AG04450 (cell line): Measurements from ENCODE around the gene KRT9. TPM values are rescaled to one million over a fixed set of nuclear protein-coding genes. Genes with fewer than 3 reads are reported as not detected.
"Not testable (repeated sequence)": the region's sequence is repeated elsewhere in the genome, so short reads cannot be mapped to it uniquely, and the experiment has no call there.

Experiments used
- CTCF ChIA-PET: fragments of 300-600, 350-600 bp; formaldehyde crosslinking; extraction: SDS; loops from one replicate; lab custom pipeline; 2022; ENCODE audit warnings: antibody characterized with exemption, inconsistent platforms; lab: Charles Lee
- POLR2A ChIA-PET: fragments of 350-600 bp; formaldehyde crosslinking; extraction: SDS; loops from one replicate; lab custom pipeline; 2021; ENCODE audit warnings: antibody characterized with exemption, inconsistent platforms; lab: Yijun Ruan, JAX
- DNase-seq: peaks from one replicate; pipeline ENCODE4 v3.0.0-alpha.2; 2011; ENCODE audit warnings: low read depth, low spot score
- H3K27ac ChIP-seq: one replicate; pipeline ENCODE4 v1.5.1; 2012; ENCODE audit warnings: low read depth, low read length, control low read depth
- H3K27me3 ChIP-seq: one replicate; pipeline ENCODE4 v1.6.0; 2012; ENCODE audit warnings: low read length; ENCODE audit not compliant: control insufficient read depth, insufficient read depth
- H3K4me3 ChIP-seq: 2 replicates; pipeline ENCODE4 v1.5.1; 2011; ENCODE audit warnings: mild to moderate bottlenecking, low read depth, low read length, control low read depth
- H3K9me3 ChIP-seq: 2 replicates; pipeline ENCODE4 v1.5.1; 2012; ENCODE audit warnings: low read length; ENCODE audit not compliant: control insufficient read depth, insufficient read depth
- polyA plus RNA-seq: library from polyadenylated mRNA; depleted of rRNA; stranded (reverse); fragments of >200 nt; gene quantifications from 2 replicates; pipeline ENCODE4 v1.2.3, GENCODE V29; 2011
- TF ChIP-seq, protein P1 (sequence below): IDR thresholded peaks from 2 replicates; pipeline ENCODE4 v1.5.1; 2011; ENCODE audit warnings: low read depth, low read length, control low read depth, inconsistent platforms

KRT9 gene
- polyA plus RNA-seq, 1 experiment: not detected

DNA sequence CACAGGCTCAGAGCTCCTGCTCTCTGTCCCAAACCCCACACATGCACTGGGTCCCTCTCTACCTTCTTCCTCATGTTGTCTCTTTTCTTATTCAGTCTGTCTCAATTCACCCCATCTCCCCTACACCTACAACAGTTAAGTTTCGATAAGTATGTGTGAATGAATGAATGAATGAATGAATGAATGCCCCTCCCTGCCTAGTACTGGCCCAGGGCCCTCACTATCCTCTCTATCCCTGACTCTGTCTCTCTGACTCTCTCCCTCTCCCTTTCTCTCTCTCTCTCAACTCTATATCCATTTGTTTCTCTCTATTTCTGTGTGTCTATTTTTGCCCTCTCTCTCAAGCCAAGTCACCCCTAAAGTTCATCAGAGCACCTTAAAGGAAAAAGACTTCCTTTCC, 6.7 kb upstream of the KRT9 start:
- ChIA-PET POLR2A (no interaction called here), CTCF (interaction anchor here (0.8 to 1.7 kb wide), 5 partner anchors 15 to 85 kb away, joined by 3 to 19 read pairs (median 4); no protein-coding TSS in a partner anchor)
- Histone ChIP-seq H3K4me3 (no peak overlapping the region), H3K27me3 (peaks cover 31% of the 10 kb centered on the region), H3K9me3 (no peaks in the 10 kb centered on the region; the same call in 1 of the 2 replicates), H3K27ac (no peak overlapping the region)
- DNase-seq: no peak
- TF ChIP-seq, protein P1, sequence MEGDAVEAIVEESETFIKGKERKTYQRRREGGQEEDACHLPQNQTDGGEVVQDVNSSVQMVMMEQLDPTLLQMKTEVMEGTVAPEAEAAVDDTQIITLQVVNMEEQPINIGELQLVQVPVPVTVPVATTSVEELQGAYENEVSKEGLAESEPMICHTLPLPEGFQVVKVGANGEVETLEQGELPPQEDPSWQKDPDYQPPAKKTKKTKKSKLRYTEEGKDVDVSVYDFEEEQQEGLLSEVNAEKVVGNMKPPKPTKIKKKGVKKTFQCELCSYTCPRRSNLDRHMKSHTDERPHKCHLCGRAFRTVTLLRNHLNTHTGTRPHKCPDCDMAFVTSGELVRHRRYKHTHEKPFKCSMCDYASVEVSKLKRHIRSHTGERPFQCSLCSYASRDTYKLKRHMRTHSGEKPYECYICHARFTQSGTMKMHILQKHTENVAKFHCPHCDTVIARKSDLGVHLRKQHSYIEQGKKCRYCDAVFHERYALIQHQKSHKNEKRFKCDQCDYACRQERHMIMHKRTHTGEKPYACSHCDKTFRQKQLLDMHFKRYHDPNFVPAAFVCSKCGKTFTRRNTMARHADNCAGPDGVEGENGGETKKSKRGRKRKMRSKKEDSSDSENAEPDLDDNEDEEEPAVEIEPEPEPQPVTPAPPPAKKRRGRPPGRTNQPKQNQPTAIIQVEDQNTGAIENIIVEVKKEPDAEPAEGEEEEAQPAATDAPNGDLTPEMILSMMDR: no peak

DNA sequence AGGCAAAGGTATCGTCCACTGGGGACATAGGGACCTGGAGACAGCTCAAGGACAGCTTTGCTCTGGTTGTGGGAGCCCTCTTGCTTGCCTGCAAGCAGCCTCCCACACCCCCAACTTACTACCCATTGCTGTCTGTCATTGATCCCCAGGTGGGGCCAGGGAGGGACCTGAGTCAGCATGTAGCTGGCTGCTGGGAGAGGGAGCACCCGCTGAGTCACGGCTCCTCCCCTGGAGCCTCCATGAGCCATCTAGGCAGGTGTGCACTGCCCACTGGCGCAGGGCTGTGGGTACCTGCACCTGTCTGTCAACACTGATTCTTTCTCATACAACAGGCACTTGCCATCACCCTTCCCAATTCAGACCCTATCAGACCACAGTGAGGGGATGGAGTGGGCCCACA, 4.9 kb upstream of the KRT9 start:
- H3K4me3 ChIP-seq, POLR2A ChIA-PET, H3K9me3 ChIP-seq, CTCF ChIA-PET, DNase-seq, H3K27ac ChIP-seq: not testable (repeated sequence)
- H3K27me3 ChIP-seq: peaks cover 46% of the 10 kb centered on the region

DNA sequence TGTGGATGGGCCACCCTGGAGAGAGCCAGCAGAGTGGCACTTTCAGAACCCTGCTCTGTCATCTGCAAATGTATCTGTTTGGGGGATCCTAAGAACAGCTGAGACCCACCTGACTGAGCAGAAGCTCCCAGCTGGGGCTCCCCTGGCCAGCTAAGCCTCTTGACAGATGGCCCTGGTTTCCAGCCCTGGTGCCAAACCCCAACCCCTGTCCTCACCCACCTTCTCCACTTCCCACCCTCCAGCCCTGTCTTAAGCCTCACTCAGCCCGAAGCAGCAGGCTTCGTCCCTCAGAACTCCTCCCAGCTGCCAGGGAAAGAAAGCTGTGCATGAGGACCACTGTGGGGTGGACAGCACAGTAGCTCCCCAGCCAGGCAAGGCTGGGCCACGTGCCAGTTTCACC, 3.5 kb upstream of the KRT9 start:
- POLR2A ChIA-PET: no interaction called here
- Histone ChIP-seq H3K9me3 (no peaks in the 10 kb centered on the region; the same call in 1 of the 2 replicates), H3K27ac (no peak overlapping the region), H3K27me3 (peaks cover 46% of the 10 kb centered on the region), H3K4me3 (no peak overlapping the region)
- no peak for DNase-seq
- CTCF ChIA-PET: interaction anchor here (0.9 to 1.7 kb wide), 2 partner anchors 26 to 88 kb away, joined by 3 to 12 read pairs; no protein-coding TSS in a partner anchor
- TF ChIP-seq, protein P1: no peak

DNA sequence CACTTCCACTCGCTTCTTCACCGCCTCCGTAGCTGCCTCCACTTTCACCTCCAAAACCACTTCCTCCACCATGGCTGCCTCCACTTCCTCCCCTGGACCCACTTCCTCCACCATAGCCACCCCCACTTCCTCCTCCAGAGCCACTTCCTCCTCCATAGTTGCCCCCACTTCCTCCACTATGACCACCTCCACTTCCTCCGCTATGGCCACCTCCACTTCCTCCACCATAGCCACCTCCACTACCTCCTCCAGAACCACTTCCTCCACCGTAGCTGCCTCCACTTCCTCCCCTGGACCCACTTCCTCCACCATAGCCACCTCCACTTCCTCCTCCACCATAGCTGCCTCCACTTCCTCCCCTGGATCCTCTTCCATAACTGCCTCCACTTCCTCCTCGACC, 4.5 kb downstream of the KRT9 start:
- no peak for DNase-seq
- no peak overlapping the region for H3K27ac ChIP-seq
- peaks cover 48% of the 10 kb centered on the region for H3K27me3 ChIP-seq
- ChIA-PET POLR2A (no interaction called here), CTCF (interaction anchor here (0.8 to 5.7 kb wide), 3 partner anchors 18 to 95 kb away, joined by 3 to 34 read pairs (median 8); no protein-coding TSS in a partner anchor)
- H3K9me3 ChIP-seq: no peaks in the 10 kb centered on the region
- no peak overlapping the region for H3K4me3 ChIP-seq
- TF ChIP-seq, protein P1: no peak

DNA sequence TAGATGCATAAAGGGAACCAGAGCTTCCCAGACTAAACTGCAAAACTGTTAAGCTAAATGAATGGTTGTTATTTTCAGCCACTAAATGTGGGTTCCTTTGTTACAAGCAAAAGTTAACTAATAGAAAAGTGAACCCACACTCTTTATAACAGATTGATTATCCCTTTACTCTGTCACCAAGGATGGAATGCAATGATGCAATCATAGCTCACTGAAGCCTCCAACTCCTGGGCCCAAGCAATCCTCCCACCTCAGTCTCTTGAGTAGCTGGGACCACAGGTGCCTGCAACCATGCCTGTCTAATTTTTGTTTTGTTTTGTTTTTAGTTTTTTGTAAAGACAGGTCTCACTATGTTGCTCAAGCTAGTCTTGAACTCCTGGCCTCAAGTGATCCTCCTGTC, 6.5 kb downstream of the KRT9 start:
- H3K27ac ChIP-seq: no peak overlapping the region
- CTCF ChIA-PET: interaction anchor here (1.6 to 5.7 kb wide), 4 partner anchors 14 to 101 kb away, joined by 4 to 34 read pairs (median 7); no protein-coding TSS in a partner anchor
- POLR2A ChIA-PET: no interaction called here
- no peaks in the 10 kb centered on the region for H3K9me3 ChIP-seq
- TF ChIP-seq, protein P1: no peak
- peaks cover 42% of the 10 kb centered on the region for H3K27me3 ChIP-seq
- no peak for DNase-seq
- H3K4me3 ChIP-seq: no peak overlapping the region
